Hepatic stellate cell (primary cell): ENCODE results near the gene SDR39U1.

Experiments
- DNase-seq: peaks from one replicate; pipeline ENCODE4 v3.0.0; 2011; ENCODE audit warnings: low spot score

SDR39U1 gene

GRCh38 chr14:24441904-24442239 is 704 bp downstream of the SDR39U1 start:
- peak; percentile 74 for DNase-seq

DNA sequence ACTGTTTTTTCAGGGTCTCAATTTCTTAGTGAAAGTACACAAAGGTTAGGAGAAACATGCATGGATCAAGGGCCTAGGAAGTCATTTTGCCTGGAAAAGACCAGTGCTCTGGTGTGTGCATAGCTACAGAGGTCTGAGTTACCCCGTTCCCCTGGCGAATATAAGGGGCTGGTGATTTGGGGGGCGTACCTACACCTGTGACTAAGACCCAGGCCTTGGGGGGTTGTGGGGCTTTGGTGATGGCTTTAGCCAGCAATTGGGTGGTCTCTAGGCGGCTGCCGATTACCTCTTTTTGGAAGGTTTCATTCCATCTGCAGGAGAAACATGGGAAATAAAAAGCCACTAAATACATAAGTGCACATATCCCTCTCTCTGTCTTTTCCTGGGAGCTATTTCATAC is 1.1 kb downstream of the SDR39U1 start:
- DNase-seq: no peak

DNA sequence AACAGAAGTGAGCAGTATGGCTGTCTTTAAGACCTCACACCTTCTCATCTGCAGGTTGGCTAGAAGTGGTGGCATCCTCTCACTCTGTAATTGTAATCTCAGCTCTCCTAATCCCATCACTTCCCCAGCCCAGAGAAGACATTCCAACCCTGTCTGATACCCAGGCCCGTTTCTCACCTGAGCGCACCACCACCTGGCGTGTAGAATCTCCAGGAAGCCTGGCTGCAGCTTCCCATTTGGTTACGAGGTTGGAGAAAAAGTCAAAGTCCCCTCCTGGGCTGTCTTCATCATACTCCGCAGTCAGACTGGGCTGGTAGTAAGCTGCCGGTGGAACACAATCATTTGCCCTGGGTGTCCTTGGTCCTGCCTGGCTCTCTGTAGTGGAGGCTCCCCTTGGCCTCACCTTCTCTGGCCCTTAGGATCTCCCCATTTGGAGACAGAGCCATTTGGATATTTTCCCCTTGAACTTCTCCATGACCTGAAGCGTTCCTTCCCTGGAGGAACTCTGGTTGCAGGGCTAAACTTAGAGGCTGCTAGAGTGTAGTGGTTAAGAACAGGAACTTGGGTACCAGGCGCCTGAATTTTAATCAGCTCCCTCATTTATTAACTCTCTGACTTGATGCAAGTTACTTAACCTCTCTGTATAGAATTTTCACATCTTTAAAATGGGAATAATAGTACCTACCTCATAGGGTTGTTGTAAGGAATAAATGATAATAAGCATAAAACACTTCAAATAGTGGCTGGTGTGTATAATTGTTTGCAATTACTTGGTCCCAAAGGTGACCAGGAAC is 1.8 kb downstream of the SDR39U1 start:
- no peak for DNase-seq

DNA sequence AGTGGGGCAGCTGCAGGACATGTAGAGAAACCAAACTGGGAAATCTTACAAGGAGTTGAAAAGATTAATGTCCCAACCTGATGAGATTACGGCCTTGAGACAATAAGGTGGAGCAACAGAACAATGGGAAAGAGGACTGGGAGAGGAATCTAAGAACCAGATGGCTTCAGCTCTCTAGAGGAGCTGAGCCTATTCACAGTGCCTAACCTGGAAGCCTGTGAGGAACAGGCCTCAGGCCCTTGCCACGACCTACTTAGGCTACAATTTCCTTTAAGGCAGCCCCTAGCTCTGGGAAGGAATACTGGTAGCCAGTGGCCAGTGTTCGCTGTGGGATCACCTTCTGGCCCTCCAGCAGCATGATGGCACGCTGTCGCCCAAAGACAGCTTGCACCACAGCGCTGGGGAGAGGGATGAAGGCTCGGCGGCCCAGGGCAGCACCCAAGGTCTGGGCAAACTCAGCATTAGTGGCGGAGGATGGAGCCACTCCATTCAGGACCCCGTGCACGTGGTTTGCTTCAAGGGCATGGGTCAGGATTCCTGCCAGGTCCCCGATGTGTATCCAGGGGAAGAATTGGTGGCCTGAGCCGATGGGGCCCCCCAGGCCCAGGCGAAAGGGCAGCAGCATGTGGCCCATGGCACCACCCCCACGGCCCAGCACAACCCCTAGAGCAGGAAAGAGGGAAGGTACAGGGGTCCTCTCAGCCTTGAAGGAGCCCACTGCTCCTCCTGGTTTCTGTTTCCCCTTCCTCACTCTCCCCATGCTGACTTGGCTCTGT is 2.6 kb downstream of the SDR39U1 start:
- no peak for DNase-seq

DNA sequence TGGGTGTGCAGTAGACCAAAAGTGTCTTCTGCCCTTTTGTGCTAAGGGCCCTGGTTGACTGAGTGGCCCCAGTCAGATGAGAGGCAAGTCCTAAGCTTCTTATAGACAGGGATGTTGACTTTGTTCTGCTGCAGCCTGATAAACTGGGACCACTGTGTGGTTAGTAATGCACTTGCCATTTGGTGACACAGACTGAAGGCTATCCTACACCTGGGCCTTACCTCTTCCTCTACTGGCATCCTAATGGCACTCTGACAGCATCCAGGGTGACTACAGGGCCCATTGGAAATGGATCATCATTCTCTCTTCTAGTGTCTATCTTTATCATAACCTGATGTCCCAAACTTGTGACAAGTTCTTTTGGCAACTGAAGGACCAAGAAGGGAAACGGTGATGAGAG is 3.3 kb downstream of the SDR39U1 start:
- DNase-seq: no peak

DNA sequence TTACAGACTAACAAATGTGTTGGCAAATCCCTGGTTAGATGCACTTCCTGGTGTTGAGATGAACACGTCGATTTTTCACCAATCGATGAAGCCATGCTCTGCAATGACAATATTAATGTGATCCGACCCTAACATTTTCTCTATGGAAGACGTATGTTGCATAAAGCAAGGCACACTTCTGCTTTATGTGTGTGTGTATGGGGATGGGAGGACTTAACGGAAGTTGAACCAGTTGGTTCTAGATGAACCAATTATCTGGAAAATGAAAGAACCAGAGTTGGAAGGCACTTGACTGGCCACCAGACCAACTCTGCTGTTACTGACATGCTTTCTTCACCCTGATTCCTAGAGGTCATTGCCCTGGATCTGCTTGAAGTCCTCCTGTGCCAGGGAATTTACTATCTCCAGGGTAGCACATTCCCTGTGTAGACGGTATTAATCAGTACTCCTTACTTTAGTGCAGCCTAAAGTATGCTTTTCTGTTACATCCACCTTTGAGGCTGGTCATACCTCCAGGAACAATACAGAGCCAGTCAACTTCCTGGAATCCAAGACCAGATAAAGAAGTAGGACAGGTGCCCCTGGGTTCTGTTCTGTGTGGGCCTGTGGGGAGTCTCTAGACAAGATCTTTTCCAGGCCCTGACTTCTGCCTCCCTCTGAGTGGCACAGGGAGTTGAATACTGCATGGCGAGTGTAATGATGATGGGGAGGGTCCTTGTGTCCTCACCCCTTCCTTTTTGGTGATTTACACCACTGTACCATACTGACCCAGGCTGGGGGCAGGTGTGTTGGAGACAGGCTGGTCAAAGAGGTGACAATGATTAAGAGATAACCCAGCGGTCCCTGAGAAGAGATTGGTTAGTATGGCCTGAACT is 4.1 kb downstream of the SDR39U1 start:
- no peak for DNase-seq

GRCh38 chr14:24437736-24438067 is 4.9 kb downstream of the SDR39U1 start:
- no peak for DNase-seq

DNA sequence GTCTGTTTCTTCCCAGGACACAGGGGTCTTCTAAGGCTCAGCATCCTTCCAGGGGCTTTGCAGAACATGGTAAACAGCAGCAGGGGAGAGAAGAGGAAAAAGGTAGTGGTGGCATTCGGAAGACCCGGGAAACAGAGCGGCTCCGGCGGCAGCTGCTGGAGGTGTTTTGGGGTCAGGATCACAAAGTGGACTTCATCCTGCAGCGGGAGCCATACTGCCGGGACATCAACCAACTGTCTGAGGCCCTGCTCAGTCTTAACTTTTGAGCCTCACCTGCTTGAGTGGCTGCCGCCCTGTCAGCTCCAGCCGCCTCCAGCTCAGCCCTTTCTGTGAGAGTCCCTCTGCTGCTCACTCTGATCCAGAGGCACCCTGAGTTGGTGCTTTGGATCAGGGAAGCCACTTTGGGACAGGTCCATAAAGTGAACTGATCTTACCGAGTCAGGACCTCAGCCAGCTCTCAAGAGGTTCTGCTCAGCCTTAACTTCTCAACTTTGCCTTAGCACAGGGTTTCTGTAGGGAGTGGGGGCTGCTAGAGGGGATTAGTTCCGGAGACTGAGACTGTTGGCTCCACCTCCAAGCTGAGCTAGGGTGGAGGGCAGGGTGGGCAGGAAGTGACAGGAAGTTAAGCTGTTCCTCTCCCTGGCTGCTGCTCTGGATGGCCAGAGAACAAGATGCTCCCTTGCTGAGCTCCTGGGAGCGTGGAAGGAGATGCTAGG is 5.4 kb downstream of the SDR39U1 start:
- DNase-seq: no peak

DNA sequence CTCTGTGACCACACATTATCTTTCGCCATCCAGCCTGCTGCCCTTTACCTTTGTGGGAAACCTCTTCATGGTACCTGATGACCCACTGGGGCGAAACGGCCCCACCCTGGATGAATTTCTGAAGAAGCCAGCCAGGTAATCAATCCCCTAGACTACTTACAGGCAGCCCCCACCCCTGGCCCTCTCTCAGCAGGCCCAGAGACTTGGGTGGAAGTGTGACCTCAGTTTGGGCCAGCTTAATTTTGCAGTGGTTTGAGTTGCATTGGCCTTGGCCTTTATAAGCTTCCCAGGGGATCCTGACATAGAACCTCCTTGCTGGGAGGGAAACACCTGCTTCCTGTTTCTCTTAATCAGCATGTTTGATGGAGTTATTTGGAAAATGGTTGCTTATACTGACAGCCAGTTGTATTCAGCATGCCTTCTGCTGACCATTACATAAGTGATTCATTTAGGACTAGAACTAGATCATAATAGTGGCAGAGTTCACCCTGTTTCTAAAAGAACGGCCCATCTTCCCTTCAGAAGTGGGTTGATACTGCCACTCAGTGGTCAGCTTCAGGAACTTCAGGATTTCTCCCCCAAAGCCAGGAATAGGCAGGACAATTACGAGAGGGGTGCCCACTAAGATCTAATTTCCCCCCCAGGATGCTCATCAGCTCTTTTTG is 6.1 kb downstream of the SDR39U1 start:
- DNase-seq: peak; percentile 89

- DNase-seq: peak; percentile 1
These were observed 6.6 kb downstream of the SDR39U1 start for GRCh38 chr14:24435998-24436354.

DNA sequence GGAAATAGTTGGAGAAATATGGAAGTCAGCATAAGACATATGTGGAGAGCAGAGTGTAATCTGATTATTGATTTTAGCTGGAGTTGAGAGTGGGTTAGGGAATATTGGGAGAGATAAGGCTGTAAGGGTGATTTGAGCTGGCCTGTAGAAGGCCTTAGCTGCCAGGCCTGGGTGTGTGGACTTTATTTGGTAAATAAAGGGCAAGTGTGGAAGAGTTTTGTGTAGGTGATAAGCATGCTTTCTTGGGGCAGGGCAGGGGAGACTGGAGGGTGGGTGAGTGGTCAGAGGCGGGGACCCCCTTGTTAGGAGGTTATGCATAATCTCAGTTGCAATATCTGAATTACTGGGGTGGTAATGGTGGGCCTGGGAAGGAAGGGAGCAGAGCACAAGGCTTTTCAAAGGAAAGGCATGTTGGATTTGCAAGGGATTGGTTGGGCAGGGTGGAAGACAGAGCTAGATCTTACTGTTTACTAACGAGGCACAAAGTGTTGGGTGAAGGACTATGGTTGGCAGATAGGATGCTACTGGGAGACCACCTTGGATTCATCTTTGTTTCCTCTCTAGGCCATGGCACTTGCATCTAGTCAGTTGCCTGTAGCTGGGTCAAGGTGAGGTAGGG is 7.3 kb downstream of the SDR39U1 start:
- no peak for DNase-seq

GRCh38 chr14:24434676-24435075 is 7.9 kb downstream of the SDR39U1 start:
- DNase-seq: no peak

- DNase-seq: no peak
These were observed 8.5 kb downstream of the SDR39U1 start for GRCh38 chr14:24434036-24434435.

DNA sequence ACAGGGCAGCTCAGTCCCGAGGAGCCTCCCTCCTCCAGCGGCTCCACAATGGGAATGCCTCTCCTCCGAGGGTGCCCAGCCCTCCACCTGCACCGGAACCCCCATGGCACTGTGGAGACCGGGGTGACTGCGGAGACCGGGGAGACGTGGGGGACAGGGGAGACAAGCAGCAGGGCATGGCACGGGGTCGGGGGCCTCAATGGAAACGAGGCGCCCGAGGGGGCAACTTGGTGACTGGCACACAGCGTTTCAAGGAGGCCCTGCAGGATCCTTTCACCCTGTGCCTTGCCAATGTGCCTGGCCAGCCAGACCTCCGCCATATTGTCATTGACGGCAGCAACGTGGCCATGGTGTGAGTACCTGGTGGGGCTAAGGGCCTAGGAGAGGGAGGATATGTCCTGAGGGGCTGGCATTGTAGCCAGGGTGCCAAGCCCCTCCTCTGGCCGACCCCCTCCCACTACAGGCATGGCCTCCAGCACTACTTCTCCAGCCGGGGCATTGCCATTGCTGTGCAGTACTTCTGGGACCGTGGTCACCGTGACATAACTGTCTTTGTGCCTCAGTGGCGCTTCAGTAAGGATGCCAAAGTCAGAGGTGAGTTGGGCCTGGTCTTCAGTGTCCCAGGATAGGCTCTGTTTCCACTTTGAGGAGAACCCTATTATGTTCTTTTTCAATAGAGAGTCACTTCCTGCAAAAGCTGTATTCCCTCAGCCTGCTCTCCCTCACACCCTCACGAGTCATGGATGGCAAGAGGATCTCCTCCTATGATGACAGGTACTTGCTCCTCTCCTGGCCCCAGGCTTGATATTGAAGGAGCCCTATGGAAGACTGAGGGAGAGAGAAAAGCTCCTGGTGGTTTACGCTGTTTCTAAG is 10.1 kb downstream of the SDR39U1 start:
- no peak for DNase-seq

DNA sequence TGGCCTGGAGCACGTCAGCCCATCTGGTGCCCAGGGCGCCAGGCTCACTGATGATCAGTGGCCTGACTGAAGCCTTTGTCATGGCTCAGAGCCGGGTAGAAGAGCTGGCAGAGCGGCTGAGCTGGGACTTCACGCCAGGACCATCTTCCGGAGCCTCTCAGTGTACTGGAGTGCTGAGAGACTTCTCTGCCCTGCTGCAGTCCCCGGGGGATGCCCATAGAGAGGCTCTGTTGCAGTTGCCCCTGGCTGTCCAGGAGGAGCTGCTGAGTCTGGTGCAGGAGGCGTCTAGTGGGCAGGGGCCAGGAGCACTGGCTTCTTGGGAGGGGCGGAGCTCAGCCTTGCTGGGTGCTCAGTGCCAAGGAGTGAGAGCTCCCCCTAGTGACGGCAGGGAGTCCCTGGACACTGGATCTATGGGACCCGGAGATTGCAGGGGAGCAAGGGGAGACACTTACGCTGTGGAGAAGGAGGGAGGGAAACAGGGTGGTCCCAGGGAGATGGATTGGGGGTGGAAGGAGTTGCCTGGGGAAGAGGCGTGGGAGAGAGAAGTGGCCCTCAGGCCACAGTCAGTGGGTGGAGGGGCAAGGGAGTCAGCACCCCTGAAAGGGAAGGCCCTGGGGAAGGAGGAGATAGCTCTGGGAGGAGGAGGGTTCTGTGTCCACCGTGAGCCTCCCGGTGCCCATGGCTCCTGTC is 10.9 kb downstream of the SDR39U1 start:
- DNase-seq: peak; percentile 95

- DNase-seq: peak; percentile 54
These were observed 11.7 kb downstream of the SDR39U1 start for GRCh38 chr14:24430682-24431568.

- DNase-seq: peak; percentile 94
These were observed 12.4 kb downstream of the SDR39U1 start for GRCh38 chr14:24430143-24430681.
